Measurements from ENCODE around the gene IRX5.

GRCh38 chr16:54883358-54883757, 47.3 kb upstream of the IRX5 start:
- no peak for TF ChIP-seq CTCF (IDR thresholded peaks at IDR 0.05)
- no peak for TF ChIP-seq POLR2AphosphoS5 (IDR thresholded peaks at IDR 0.05)
- no peak for TF ChIP-seq EP300 (IDR thresholded peaks at IDR 0.05)

Measured in gastroesophageal sphincter (tissue), 3 donors.